ENCODE data around the gene PIGP. TPM values are rescaled to one million over a fixed set of nuclear protein-coding genes. Genes with fewer than 3 reads are reported as not detected.

PIGP gene
- total RNA-seq, 4 donors from 2014 or later, result 0.80 to 10.2 (median 7.6) TPM

GRCh38 chr21:37062593-37062935, 10.3 kb downstream of the PIGP start:
- intact Hi-C loops (cut with DNase I; ENCODE audit: low total_unique reads) (no loop called here), in situ Hi-C loops (cut with MboI; ENCODE audit: low pct_ligation_motif_present in 1 of 4, low pct_unique_long_range_greater_than_20kb in 1 of 4, low sequenced_read_pairs in 3 of 4) (no loop called here)
- Histone ChIP-seq H3K27ac (no peak overlapping the region), H3K4me1 (peaks cover 0 to 11% (median 9%) of the 10 kb centered on the region in 4 donors), H3K36me3 (no peaks in the 10 kb centered on the region), H3K4me3 (no peak overlapping the region), H3K9me3 (no peaks in the 10 kb centered on the region), H3K27me3 (no peaks in the 10 kb centered on the region)
- TF ChIP-seq CTCF (IDR thresholded peaks at IDR 0.05), result no peak
- no peak for TF ChIP-seq POLR2AphosphoS5 (IDR thresholded peaks at IDR 0.05)
- TF ChIP-seq EP300 (IDR thresholded peaks at IDR 0.05; ENCODE audit: low read depth), result no peak
- TF ChIP-seq POLR2A (IDR thresholded peaks at IDR 0.05), result no peak
- no peak for DNase-seq
- 75 to 88% methylated on average over 3 to 6 of the region's 6 CpGs for WGBS, 2 donors (ENCODE audit: low coverage in 1 of 2)

- Histone ChIP-seq H3K36me3 (no peaks in the 10 kb centered on the region), H3K9me3 (no peaks in the 10 kb centered on the region), H3K4me1 (peaks cover 0 to 11% (median 9%) of the 10 kb centered on the region in 4 donors), H3K27ac (no peak overlapping the region), H3K4me3 (no peak overlapping the region), H3K27me3 (no peaks in the 10 kb centered on the region)
- in situ Hi-C loops (cut with MboI; ENCODE audit: low pct_ligation_motif_present in 1 of 4, low pct_unique_long_range_greater_than_20kb in 1 of 4, low sequenced_read_pairs in 3 of 4) (no loop called here), intact Hi-C loops (cut with DNase I; ENCODE audit: low total_unique reads) (no loop called here)
- DNase-seq, result no peak
- no peak for TF ChIP-seq POLR2AphosphoS5 (IDR thresholded peaks at IDR 0.05)
- TF ChIP-seq EP300 (IDR thresholded peaks at IDR 0.05; ENCODE audit: low read depth), result no peak
- TF ChIP-seq CTCF (IDR thresholded peaks at IDR 0.05), result no peak
- TF ChIP-seq POLR2A (IDR thresholded peaks at IDR 0.05), result no peak
- 83 to 85% methylated on average over 2 to 7 of the region's 7 CpGs for WGBS, 2 donors (ENCODE audit: low coverage in 1 of 2)
These were observed 10.8 kb downstream of the PIGP start for GRCh38 chr21:37061926-37062592.

- TF ChIP-seq CTCF (IDR thresholded peaks at IDR 0.05) (peak in 1 of 5 experiments; percentile 9), EP300 (IDR thresholded peaks at IDR 0.05; ENCODE audit: low read depth) (no peak), POLR2AphosphoS5 (IDR thresholded peaks at IDR 0.05) (peak; percentile 56 to 67 (median 58)), POLR2A (IDR thresholded peaks at IDR 0.05) (no peak)
- 50 to 67% methylated on average over 1 of the region's 1 CpG for WGBS, 2 donors (ENCODE audit: low coverage in 1 of 2)
- Histone ChIP-seq H3K4me3 (no peak overlapping the region), H3K36me3 (no peaks in the 10 kb centered on the region), H3K27me3 (no peaks in the 10 kb centered on the region), H3K9me3 (no peaks in the 10 kb centered on the region), H3K4me1 (peaks cover 0 to 11% (median 9%) of the 10 kb centered on the region in 4 donors), H3K27ac (peak overlapping the region; percentile 45 to 56 (median 53))
- peak; percentile 68 for DNase-seq
- in situ Hi-C loops (cut with MboI; ENCODE audit: low pct_ligation_motif_present in 1 of 4, low pct_unique_long_range_greater_than_20kb in 1 of 4, low sequenced_read_pairs in 3 of 4) (no loop called here), intact Hi-C loops (cut with DNase I; ENCODE audit: low total_unique reads) (no loop called here)
These were observed 12.6 kb downstream of the PIGP start for GRCh38 chr21:37060296-37060695.

- H3K36me3 ChIP-seq, result no peaks in the 10 kb centered on the region
- WGBS, 2 donors (ENCODE audit: low coverage in 1 of 2), result 47 to 74% methylated on average over 4 to 5 of the region's 5 CpGs
- intact Hi-C loops (cut with DNase I; ENCODE audit: low total_unique reads) (loop anchor here (10.0 kb wide), 1 partner anchor 56 kb away; no protein-coding TSS in a partner anchor), in situ Hi-C loops (cut with MboI; ENCODE audit: low pct_ligation_motif_present in 1 of 4, low pct_unique_long_range_greater_than_20kb in 1 of 4, low sequenced_read_pairs in 3 of 4) (no loop called here)
- no peaks in the 10 kb centered on the region for H3K27me3 ChIP-seq
- no peak for DNase-seq
- H3K4me3 ChIP-seq, result no peak overlapping the region
- TF ChIP-seq POLR2AphosphoS5 (IDR thresholded peaks at IDR 0.05) (no peak), CTCF (IDR thresholded peaks at IDR 0.05) (no peak), POLR2A (IDR thresholded peaks at IDR 0.05) (no peak), EP300 (IDR thresholded peaks at IDR 0.05; ENCODE audit: low read depth) (no peak)
- no peak overlapping the region for H3K27ac ChIP-seq
- no peaks in the 10 kb centered on the region for H3K9me3 ChIP-seq
- H3K4me1 ChIP-seq, result peaks cover 0 to 11% (median 9%) of the 10 kb centered on the region in 4 donors
These were observed 13.7 kb downstream of the PIGP start for GRCh38 chr21:37059181-37059580.

Measured in transverse colon (tissue), 4 donors.